Left ventricle myocardium inferior (tissue), 1 donor: ENCODE measurements around the gene GULP1. TPM values are rescaled to one million over a fixed set of nuclear protein-coding genes. Genes with fewer than 3 reads are reported as not detected.
A peak's percentile ranks its signal among the peaks of the same experiment; 100 is the strongest.

Source experiments
- DNase-seq: peaks from one replicate; pipeline ENCODE4 v3.0.0-alpha.2; 2020
- H3K27ac ChIP-seq: fragments of 200-600 bp; replicated peaks from 2 replicates; pipeline ENCODE4 v1.8.0; 2021
- H3K27me3 ChIP-seq: fragments of 200-600 bp; 2 replicates; pipeline ENCODE4 v1.8.0; 2021; ENCODE audit warnings: low read depth
- H3K36me3 ChIP-seq: fragments of 200-600 bp; 2 replicates; pipeline ENCODE4 v1.8.0; 2021
- H3K4me1 ChIP-seq: fragments of 200-600 bp; 2 replicates; pipeline ENCODE4 v1.8.0; 2021
- H3K4me3 ChIP-seq: fragments of 200-600 bp; 2 replicates; pipeline ENCODE4 v1.8.0; 2021; ENCODE audit warnings: mild to moderate bottlenecking, moderate library complexity
- H3K9me3 ChIP-seq: fragments of 200-600 bp; replicated peaks from 2 replicates; pipeline ENCODE4 v1.8.0; 2021
- intact Hi-C: fragments of 100-400 bp; cut with micrococcal nuclease; formaldehyde crosslinking; loops from one replicate; pipeline ENCODE4 v1.11.0; 2022
- total RNA-seq: library from RNA; stranded (reverse); fragmentation: NEBNext Ultra II Directional; extraction: Animal tissue kit (Norgen Biotek cat#: 25700); gene quantifications from one replicate; pipeline ENCODE4 v1.2.1, GENCODE V29; 2021
- TF ChIP-seq, protein P1 (sequence below): fragments of 200-600 bp; IDR thresholded peaks from 2 replicates; pipeline ENCODE4 v1.8.0; 2021; ENCODE audit warnings: antibody characterized with exemption, mild to moderate bottlenecking, borderline replicate concordance
- donor health status: DM: no; HTN: yes; CAD: no; lungs with severe emphysema.

GULP1 gene
- total RNA-seq, 1 donor from 2014 or later, result 5.7 TPM

DNA sequence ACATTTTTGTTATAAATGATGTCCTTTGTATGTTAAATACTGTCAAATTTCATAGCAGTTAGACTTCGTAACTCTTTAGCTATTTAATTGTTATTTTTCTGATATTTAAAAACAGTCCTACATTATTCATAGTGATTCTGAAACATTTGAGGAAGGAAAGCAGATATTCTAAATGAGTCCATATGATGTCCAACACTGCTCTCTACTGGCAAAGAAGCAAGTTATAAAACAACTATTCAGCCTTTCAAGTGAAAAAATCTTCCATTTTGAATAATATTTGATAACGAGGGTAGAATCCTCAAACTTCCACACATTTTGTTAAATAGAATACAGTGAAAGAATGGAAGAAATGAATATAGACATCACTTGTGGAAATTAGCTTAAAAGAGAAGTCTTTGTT is 220.8 kb downstream of the GULP1 start:
- H3K4me3 ChIP-seq, result no peak overlapping the region
- H3K4me1 ChIP-seq, result peaks cover 5% of the 10 kb centered on the region
- H3K27ac ChIP-seq, result no peak overlapping the region
- DNase-seq, result no peak
- no peaks in the 10 kb centered on the region for H3K36me3 ChIP-seq
- no peaks in the 10 kb centered on the region for H3K9me3 ChIP-seq
- TF ChIP-seq, protein P1, sequence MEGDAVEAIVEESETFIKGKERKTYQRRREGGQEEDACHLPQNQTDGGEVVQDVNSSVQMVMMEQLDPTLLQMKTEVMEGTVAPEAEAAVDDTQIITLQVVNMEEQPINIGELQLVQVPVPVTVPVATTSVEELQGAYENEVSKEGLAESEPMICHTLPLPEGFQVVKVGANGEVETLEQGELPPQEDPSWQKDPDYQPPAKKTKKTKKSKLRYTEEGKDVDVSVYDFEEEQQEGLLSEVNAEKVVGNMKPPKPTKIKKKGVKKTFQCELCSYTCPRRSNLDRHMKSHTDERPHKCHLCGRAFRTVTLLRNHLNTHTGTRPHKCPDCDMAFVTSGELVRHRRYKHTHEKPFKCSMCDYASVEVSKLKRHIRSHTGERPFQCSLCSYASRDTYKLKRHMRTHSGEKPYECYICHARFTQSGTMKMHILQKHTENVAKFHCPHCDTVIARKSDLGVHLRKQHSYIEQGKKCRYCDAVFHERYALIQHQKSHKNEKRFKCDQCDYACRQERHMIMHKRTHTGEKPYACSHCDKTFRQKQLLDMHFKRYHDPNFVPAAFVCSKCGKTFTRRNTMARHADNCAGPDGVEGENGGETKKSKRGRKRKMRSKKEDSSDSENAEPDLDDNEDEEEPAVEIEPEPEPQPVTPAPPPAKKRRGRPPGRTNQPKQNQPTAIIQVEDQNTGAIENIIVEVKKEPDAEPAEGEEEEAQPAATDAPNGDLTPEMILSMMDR, result peak; percentile 63
- H3K27me3 ChIP-seq, result no peaks in the 10 kb centered on the region
- intact Hi-C loops, result no loop called here

DNA sequence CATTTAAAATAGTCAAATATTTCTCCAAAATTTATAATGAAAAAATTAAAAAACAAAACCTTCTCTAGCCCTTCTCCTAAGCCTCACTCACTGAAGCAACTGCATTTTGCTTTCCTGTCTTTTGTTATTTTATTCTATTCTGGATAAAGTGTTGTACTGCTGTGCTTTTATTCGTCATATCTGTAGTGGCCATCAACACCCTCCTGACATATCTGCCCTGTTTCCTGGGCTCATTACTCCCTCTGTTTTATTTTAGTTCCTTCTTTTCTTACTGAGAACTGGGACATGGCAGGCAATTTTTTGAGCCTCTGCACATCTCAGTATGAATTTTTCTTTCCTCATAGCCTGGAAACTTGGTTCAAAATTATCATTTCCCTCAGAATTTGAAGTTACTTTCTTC is 224.2 kb downstream of the GULP1 start:
- H3K4me3 ChIP-seq, result no peak overlapping the region
- peaks cover 9% of the 10 kb centered on the region for H3K4me1 ChIP-seq
- no peaks in the 10 kb centered on the region for H3K27me3 ChIP-seq
- intact Hi-C loops, result no loop called here
- H3K9me3 ChIP-seq, result no peaks in the 10 kb centered on the region
- H3K27ac ChIP-seq, result no peak overlapping the region
- TF ChIP-seq, protein P1, result no peak
- DNase-seq, result no peak
- H3K36me3 ChIP-seq, result no peaks in the 10 kb centered on the region

DNA sequence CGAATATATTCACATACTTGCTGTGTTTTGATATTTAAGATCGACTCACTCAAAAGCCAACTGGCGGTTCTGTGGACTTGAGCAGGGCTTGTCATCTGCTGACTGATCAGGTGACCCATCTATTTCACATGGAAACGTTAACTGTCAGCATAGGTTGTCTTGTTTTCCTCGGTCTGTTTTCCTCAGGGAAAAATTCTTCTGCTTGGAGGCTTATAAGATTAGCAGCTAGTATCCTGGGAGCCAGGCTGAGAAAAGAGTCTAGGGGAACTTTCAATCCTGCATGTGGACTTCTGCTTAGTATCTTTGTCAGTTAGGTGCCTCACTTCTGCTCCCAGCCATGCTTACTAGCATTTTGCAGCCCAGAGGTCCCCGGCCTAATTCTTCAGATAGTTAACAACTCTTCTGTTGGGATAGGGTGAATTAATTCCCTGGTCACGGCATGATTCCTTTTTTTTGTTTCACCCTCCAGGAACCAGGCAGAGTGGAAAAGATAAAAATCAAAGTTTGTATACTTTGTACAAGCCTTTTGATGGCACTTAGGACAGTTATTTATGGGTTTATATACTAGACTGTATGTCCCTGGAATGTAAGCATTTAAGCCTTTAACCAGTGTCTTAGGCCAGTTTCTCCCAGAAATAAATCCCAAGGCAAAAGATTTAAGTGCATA is 226.0 kb downstream of the GULP1 start:
- no peak for DNase-seq
- Histone ChIP-seq H3K27ac (no peak overlapping the region), H3K9me3 (no peaks in the 10 kb centered on the region), H3K4me3 (no peak overlapping the region), H3K27me3 (no peaks in the 10 kb centered on the region), H3K36me3 (no peaks in the 10 kb centered on the region), H3K4me1 (peaks cover 9% of the 10 kb centered on the region)
- intact Hi-C loops, result no loop called here
- TF ChIP-seq, protein P1, result no peak

DNA sequence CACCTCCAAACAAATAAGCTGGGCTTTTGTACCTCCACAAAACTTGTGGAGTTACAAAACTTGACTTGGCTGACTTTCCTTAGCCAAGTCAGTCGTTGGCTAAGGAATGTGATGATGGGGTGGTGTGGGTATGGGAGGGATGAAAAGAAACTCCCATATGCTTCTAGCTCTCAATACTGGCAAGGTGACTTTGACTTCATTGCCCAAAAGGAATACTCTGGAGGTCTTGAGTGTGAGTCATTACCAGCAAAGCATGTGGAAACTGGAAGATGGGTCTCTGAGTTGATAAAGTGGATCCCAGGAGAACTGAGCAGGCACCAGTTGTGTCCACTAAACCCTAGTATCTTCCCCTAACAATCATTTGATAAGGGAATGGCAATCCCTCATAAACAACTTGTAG is 226.7 kb downstream of the GULP1 start:
- intact Hi-C loops, result no loop called here
- peaks cover 9% of the 10 kb centered on the region for H3K4me1 ChIP-seq
- DNase-seq, result no peak
- no peaks in the 10 kb centered on the region for H3K36me3 ChIP-seq
- H3K27ac ChIP-seq, result no peak overlapping the region
- no peaks in the 10 kb centered on the region for H3K27me3 ChIP-seq
- no peaks in the 10 kb centered on the region for H3K9me3 ChIP-seq
- TF ChIP-seq, protein P1, result no peak
- H3K4me3 ChIP-seq, result no peak overlapping the region

DNA sequence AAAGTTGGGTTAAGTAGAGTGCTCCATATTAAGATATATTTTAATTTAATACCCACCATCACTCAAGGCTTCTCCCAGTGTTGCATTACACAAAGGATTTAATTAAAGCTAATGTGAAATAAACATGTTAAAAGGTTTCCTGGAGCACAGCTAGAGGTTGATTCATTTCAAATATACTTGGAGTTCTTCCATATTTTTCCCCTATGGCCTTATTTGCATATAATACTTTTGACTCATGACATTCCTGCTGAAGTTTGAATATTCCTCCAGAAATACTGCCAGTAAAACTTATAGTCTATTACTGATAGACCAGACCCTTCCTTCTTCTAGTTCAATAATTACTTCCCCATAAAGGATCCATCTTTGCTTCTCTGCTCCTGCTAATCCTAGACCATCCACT is 227.5 kb downstream of the GULP1 start:
- no peaks in the 10 kb centered on the region for H3K9me3 ChIP-seq
- H3K4me3 ChIP-seq, result no peak overlapping the region
- TF ChIP-seq, protein P1, result no peak
- no peak overlapping the region for H3K27ac ChIP-seq
- no peak for DNase-seq
- no peaks in the 10 kb centered on the region for H3K27me3 ChIP-seq
- no peaks in the 10 kb centered on the region for H3K36me3 ChIP-seq
- intact Hi-C loops, result no loop called here
- peaks cover 9% of the 10 kb centered on the region for H3K4me1 ChIP-seq
